HCT116 (cell line): ENCODE results near the gene CHST3. TPM values are rescaled to one million over a fixed set of nuclear protein-coding genes. Genes with fewer than 3 reads are reported as not detected.

ENCODE experiments used
- ATAC-seq: fragments of 200-7000 bp; cut with Tn5 transposase; 2 replicates; pipeline ENCODE4 v1.9.1; 2020; ENCODE audit warnings: mild to moderate bottlenecking, moderate library complexity
- BruUV-seq: library from RNA; stranded (reverse); fragments of 400-500 nt; replicated peaks from 2 replicates; lab custom pipeline; 2021; lab: Mats Ljungman, UMichigan
- CTCF ChIA-PET: fragments of 300-600 bp; sonication (Branson Sonifier 250); formaldehyde crosslinking; loops from one replicate; lab custom pipeline; 2021; ENCODE audit warnings: antibody characterized with exemption; lab: Charles Lee
- POLR2A ChIA-PET: fragments of 300-600, 350-600 bp; sonication (Branson Sonifier 250); formaldehyde crosslinking; loops from one replicate; lab custom pipeline; 2021; ENCODE audit warnings: antibody characterized with exemption; lab: Charles Lee
- RAD21 ChIA-PET, 2 experiments: fragments of 300-600 bp; sonication (Branson Sonifier 250); formaldehyde crosslinking; loops; one replicate each; lab custom pipeline; 2023; ENCODE audit warnings: low total read pairs in 2 of 2; ENCODE audit not compliant: uncharacterized antibody in 2 of 2, unreplicated experiment in 2 of 2, low non-redundant PET in 1 of 2; lab: Charles Lee
- DNase-seq: peaks from one replicate; pipeline ENCODE4 v3.0.0-alpha.2; 2010; ENCODE audit warnings: low read depth, low spot score
- H2AFZ ChIP-seq: fragments of 200-600 bp; shearing (Covaris generic), sonication (generic); 2 replicates; pipeline ENCODE4 v1.6.1; 2017; ENCODE audit warnings: low read depth, mixed run types, mixed read lengths, antibody characterized with exemption, low read length; ENCODE audit not compliant: poor library complexity, severe bottlenecking
- H3K27ac ChIP-seq: 2 replicates; pipeline ENCODE4 v1.5.1; 2012; ENCODE audit warnings: low read depth, low read length
- H3K27me3 ChIP-seq: fragments of 200-600 bp; sonication (generic); 2 replicates; pipeline ENCODE4 v1.6.1; 2016; ENCODE audit warnings: mixed run types, low read length, mixed read lengths; ENCODE audit not compliant: insufficient read depth
- H3K36me3 ChIP-seq, 2 experiments: fragments of 200-500 bp in 1 of 2; fragments of 200-600 bp in 1 of 2; sonication (Bioruptor generic) in 1 of 2; sonication (generic) in 1 of 2; 2 replicates each; pipeline versions ENCODE4 v1.5.1 to v1.6.1; 2014 to 2016; ENCODE audit warnings: low read length in 2 of 2, inconsistent platforms in 1 of 2, mixed read lengths in 1 of 2, mixed run types in 1 of 2; ENCODE audit not compliant: insufficient read depth in 2 of 2, control insufficient read depth in 1 of 2
- H3K4me1 ChIP-seq, 2 experiments: fragments of 200-600 bp in 1 of 2; sonication (generic) in 1 of 2; 2 replicates each; pipeline versions ENCODE4 v1.5.1 to v1.6.1; 2012 to 2017; ENCODE audit warnings: low read length in 2 of 2, inconsistent platforms in 1 of 2, mild to moderate bottlenecking in 1 of 2, mixed read lengths in 1 of 2, mixed run types in 1 of 2, moderate library complexity in 1 of 2; ENCODE audit not compliant: insufficient read depth in 2 of 2, control insufficient read depth in 1 of 2
- H3K4me2 ChIP-seq: fragments of 200-600 bp; sonication (generic); 2 replicates; pipeline ENCODE4 v1.6.1; 2017; ENCODE audit warnings: mixed run types, low read length, mixed read lengths
- H3K4me3 ChIP-seq, 2 experiments: fragments of 200-600 bp in 1 of 2; sonication (generic) in 1 of 2; replicated peaks in 1 of 2; 2 replicates each; pipeline ENCODE4 v1.5.1; 2011 to 2016; ENCODE audit warnings: low read length in 2 of 2, control low read depth in 1 of 2, low read depth in 1 of 2, mild to moderate bottlenecking in 1 of 2, mixed read lengths in 1 of 2, mixed run types in 1 of 2
- H3K79me2 ChIP-seq: fragments of 200-600 bp; sonication (generic); 2 replicates; pipeline ENCODE4 v1.6.1; 2017; ENCODE audit warnings: mild to moderate bottlenecking, mixed run types, low read length, moderate library complexity, mixed read lengths; ENCODE audit not compliant: insufficient read depth
- H3K9ac ChIP-seq: fragments of 200-600 bp; sonication (generic); 2 replicates; pipeline ENCODE4 v1.6.1; 2016; ENCODE audit warnings: low read length, mixed read lengths
- H3K9me2 ChIP-seq: fragments of 200-600 bp; sonication (generic), shearing (Covaris generic); 2 replicates; pipeline ENCODE4 v1.6.1; 2017; ENCODE audit warnings: mixed run types, mild to moderate bottlenecking, moderate library complexity; ENCODE audit not compliant: insufficient read depth
- H3K9me3 ChIP-seq, 2 experiments: fragments of 200-500 bp in 1 of 2; fragments of 200-600 bp in 1 of 2; sonication (Bioruptor generic) in 1 of 2; sonication (generic) in 1 of 2; 2 replicates each; pipeline ENCODE4 v1.6.1; 2014 to 2017; ENCODE audit warnings: low read length in 2 of 2, mixed read lengths in 2 of 2, inconsistent platforms in 1 of 2, low read depth in 1 of 2, mild to moderate bottlenecking in 1 of 2, mixed run types in 1 of 2, moderate library complexity in 1 of 2; ENCODE audit not compliant: control insufficient read depth in 1 of 2, insufficient read depth in 1 of 2
- H4K20me1 ChIP-seq: fragments of 200-600 bp; sonication (generic), shearing (Covaris generic); 2 replicates; pipeline ENCODE4 v1.6.1; 2017; ENCODE audit warnings: mixed run types, mild to moderate bottlenecking, moderate library complexity; ENCODE audit not compliant: insufficient read depth
- CBX3 ChIP-seq: IDR thresholded peaks from 2 replicates; pipeline ENCODE4 v1.6.1; 2012; ENCODE audit warnings: low read depth
- EGR1 ChIP-seq: IDR thresholded peaks from 2 replicates; pipeline ENCODE4 v1.6.1; 2012; ENCODE audit warnings: low read depth
- ELF1 ChIP-seq: IDR thresholded peaks from 2 replicates; pipeline ENCODE4 v1.6.1; 2012; ENCODE audit warnings: low read depth, borderline replicate concordance
- EZH2 ChIP-seq: fragments of 200-600 bp; sonication (generic); IDR thresholded peaks from 2 replicates; pipeline ENCODE4 v1.6.1; 2017; ENCODE audit warnings: antibody characterized with exemption, mixed run types
- EZH2phosphoT487 ChIP-seq: fragments of 200-600 bp; IDR thresholded peaks from 2 replicates; pipeline ENCODE4 v1.6.1; 2018; ENCODE audit warnings: antibody characterized with exemption, borderline replicate concordance
- FOSL1 ChIP-seq: IDR thresholded peaks from 2 replicates; pipeline ENCODE4 v1.6.1; 2012; ENCODE audit warnings: low read depth
- JUND ChIP-seq: IDR thresholded peaks from 2 replicates; pipeline ENCODE4 v1.6.1; 2012
- POLR2A ChIP-seq: IDR thresholded peaks from 2 replicates; pipeline ENCODE4 v1.7.0; 2011; ENCODE audit warnings: borderline replicate concordance; ENCODE audit not compliant: insufficient read depth, insufficient read length; ENCODE audit errors: extremely low read depth
- POLR2AphosphoS5 ChIP-seq: IDR thresholded peaks from 2 replicates; pipeline ENCODE4 v1.6.1; 2011; ENCODE audit warnings: mild to moderate bottlenecking, low read depth, low read length, moderate library complexity
- RAD21 ChIP-seq: IDR thresholded peaks from 2 replicates; pipeline ENCODE4 v1.6.1; 2012; ENCODE audit warnings: low read depth, mild to moderate bottlenecking
- SRF ChIP-seq: IDR thresholded peaks from 2 replicates; pipeline ENCODE4 v1.6.1; 2012; ENCODE audit warnings: low read depth
- YY1 ChIP-seq: IDR thresholded peaks from 2 replicates; pipeline ENCODE4 v1.6.1; 2011; ENCODE audit warnings: low read length, low read depth, moderate library complexity, mild to moderate bottlenecking; ENCODE audit not compliant: insufficient replicate concordance; ENCODE audit errors: extremely low read depth
- ZFX ChIP-seq: fragments of 450-650 bp; IDR thresholded peaks from 2 replicates; pipeline ENCODE4 v1.6.1; 2017
- intact Hi-C: fragments of 100-400 bp; cut with micrococcal nuclease; formaldehyde crosslinking; loops from 2 replicates; pipeline ENCODE4 v1.10.0; 2022
- total RNA-seq: library from RNA; stranded (reverse); gene quantifications from one replicate; pipeline ENCODE4 v1.2.1, GENCODE V29; 2021; ENCODE audit not compliant: unreplicated experiment
- TF ChIP-seq, protein P1 (sequence below): IDR thresholded peaks from 2 replicates; pipeline ENCODE4 v1.6.1; 2011; ENCODE audit warnings: mild to moderate bottlenecking, low read length, moderate library complexity; ENCODE audit not compliant: insufficient replicate concordance; ENCODE audit errors: extremely low read depth
- TF ChIP-seq, protein P2 (sequence below): IDR thresholded peaks from 2 replicates; pipeline ENCODE4 v1.6.1; 2012
- TF ChIP-seq, protein P3 (sequence below): IDR thresholded peaks from 2 replicates; pipeline ENCODE4 v1.6.1; 2012

Gene CHST3
- total RNA-seq, 1 experiment from 2014 or later, result 10.6 TPM

DNA sequence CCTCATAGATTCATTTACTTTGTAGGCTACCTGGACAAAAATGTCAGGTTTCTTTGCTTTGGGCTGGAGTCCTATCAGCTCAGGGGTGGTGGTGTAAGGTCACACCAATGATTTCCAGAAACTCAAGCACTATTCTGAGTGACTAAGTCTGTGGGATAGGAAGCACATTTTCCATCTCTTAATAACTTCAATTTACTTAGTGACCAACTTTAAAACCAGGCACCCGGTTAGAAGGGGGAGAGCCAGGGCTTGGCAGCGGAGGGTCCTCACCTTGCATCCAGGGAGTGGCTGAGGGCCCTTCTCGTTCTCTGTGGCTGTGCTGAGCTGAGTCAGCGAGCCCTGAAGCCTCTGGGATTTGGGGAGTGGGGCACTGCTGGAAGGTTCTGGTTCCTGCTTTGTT is 6.7 kb downstream of the CHST3 start (continued):
- TF ChIP-seq CBX3 (no peak), FOSL1 (no peak), ZFX (no peak), RAD21 (no peak), JUND (no peak), POLR2AphosphoS5 (no peak), ELF1 (no peak)
- TF ChIP-seq, protein P1, sequence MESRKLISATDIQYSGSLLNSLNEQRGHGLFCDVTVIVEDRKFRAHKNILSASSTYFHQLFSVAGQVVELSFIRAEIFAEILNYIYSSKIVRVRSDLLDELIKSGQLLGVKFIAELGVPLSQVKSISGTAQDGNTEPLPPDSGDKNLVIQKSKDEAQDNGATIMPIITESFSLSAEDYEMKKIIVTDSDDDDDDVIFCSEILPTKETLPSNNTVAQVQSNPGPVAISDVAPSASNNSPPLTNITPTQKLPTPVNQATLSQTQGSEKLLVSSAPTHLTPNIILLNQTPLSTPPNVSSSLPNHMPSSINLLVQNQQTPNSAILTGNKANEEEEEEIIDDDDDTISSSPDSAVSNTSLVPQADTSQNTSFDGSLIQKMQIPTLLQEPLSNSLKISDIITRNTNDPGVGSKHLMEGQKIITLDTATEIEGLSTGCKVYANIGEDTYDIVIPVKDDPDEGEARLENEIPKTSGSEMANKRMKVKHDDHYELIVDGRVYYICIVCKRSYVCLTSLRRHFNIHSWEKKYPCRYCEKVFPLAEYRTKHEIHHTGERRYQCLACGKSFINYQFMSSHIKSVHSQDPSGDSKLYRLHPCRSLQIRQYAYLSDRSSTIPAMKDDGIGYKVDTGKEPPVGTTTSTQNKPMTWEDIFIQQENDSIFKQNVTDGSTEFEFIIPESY, result no peak

DNA sequence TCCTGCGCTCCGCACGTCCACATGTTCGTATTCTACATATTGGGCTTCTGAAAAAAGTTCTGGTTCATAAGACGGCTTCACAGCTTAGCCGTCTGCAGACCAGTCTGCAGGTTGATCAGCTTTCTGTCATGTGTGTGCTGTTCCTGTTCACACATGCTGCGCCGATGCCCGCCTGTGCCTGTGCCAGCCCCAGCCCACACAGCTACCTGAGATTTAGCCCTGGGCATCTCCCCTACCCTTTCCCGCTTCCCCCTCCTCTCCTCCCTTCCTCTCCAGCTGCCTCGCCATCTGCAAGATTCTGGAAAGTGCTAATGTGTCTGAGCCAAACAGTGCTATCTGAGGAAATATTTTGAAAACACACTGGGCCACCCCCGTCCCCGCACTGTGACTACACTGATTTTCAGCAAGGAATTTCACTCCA is 7.1 kb downstream of the CHST3 start:
- POLR2A ChIA-PET, result no interaction called here
- intact Hi-C loops, result no loop called here
- TF ChIP-seq EGR1, result no peak
- no peak for TF ChIP-seq ZFX
- TF ChIP-seq ELF1, result no peak
- TF ChIP-seq, protein P2, sequence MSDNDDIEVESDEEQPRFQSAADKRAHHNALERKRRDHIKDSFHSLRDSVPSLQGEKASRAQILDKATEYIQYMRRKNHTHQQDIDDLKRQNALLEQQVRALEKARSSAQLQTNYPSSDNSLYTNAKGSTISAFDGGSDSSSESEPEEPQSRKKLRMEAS, result no peak
- no peak for TF ChIP-seq POLR2A
- TF ChIP-seq FOSL1, result no peak
- no peak for TF ChIP-seq CBX3
- TF ChIP-seq EZH2phosphoT487, result no peak
- TF ChIP-seq, protein P3, sequence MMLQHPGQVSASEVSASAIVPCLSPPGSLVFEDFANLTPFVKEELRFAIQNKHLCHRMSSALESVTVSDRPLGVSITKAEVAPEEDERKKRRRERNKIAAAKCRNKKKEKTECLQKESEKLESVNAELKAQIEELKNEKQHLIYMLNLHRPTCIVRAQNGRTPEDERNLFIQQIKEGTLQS, result no peak
- no peak for TF ChIP-seq SRF
- no peak for TF ChIP-seq YY1
- TF ChIP-seq, protein P1, result no peak
- no peak for TF ChIP-seq EZH2
- TF ChIP-seq RAD21, result no peak
- no peak for TF ChIP-seq JUND
- Histone ChIP-seq H4K20me1 (no peaks in the 10 kb centered on the region), H3K9me3 (no peaks in the 10 kb centered on the region), H3K4me3 (no peak overlapping the region), H3K36me3 (no peaks in the 10 kb centered on the region), H3K79me2 (peaks cover 90% of the 10 kb centered on the region), H3K4me1 (peaks cover 54 to 77% of the 10 kb centered on the region in 2 experiments), H3K9me2 (no peaks in the 10 kb centered on the region), H2AFZ (no peak overlapping the region), H3K9ac (no peak overlapping the region), H3K27ac (no peak overlapping the region), H3K27me3 (no peaks in the 10 kb centered on the region), H3K4me2 (no peak overlapping the region)
- no TSS peak for BruUV-seq
- CTCF ChIA-PET, result no interaction called here
- no peak for ATAC-seq
- DNase-seq, result no peak
- RAD21 ChIA-PET, result no interaction called here
